NCI-H524 (cell line): ENCODE results near the gene PRKCA.
A peak's percentile ranks its signal among the peaks of the same experiment; 100 is the strongest.
"Not testable (repeated sequence)": the region's sequence is repeated elsewhere in the genome, so short reads cannot be mapped to it uniquely, and the experiment has no call there.

Source experiments
- DNase-seq, 2 experiments: peaks; one replicate each; lab custom pipeline; 2025; lab: John Stamatoyannopoulos, UW

Gene PRKCA

DNA sequence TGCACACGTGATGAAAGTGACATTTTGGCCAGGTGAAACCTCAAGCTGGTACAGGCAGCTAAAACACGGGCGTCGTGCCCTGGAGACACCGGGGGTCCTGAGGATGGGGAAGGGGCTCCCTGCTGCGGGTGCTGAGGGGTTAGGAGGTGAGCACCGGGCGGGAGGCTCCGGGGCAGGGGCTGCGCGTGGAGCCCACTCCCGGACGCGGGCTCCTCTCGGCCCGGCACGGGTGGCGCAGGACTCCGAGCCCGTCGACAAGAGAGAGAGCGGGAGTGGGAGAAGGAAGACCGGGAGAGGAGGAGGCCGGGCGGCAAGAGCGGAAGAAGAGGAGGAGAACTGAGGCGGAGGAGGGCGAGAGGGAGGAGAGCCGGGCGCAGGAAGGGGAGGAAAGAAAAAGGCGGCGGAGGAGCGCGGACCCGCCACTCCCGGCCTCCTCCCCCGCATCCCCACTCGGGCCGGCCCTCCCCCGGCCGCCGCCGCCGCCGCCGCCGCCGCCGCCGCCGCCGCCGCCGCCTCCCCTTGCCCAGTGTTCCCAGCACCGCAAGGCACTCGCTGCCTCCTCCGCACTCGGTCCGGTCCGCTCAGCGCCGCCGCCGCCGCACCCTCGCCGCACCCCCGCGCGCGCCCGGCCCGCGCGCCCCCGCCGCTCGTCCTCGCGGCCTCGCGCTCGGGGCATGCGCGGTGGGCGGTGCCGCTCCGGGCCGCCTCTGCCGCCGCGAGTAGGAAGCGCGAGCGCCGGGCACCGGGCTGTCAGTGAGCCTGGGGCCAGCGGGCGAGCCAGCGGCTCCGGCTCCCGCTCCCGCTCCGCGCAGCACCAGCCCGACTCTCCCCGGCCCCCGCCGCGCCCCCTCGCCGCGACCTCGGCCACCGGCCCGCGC is at the start of gene PRKCA:
Gene PRKCA (plus strand): TSS at position 750 of the 878 bp plus-strand sequence.
- DNase-seq: peak; percentile 29 to 74

DNA sequence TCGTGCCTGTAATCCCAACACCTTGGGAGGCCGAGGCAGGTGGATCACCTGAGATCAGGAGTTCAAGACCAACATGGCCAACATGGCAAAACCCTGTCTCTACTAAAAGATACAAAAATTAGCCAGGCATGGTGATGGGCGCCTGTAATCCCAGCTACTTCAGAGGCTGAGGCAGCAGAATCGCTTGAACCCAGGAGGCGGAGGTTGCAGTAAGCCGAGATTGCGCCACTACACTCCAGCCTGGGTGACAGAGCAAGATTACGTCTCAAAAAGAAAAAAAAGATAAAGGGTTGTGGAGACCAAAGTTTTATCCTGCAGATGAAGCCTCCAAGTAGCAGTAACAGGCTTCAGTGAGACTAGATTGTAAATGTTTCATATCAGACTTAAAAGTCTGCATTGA is 49.0 kb upstream of the PRKCA start:
- DNase-seq: not testable (repeated sequence)

DNA sequence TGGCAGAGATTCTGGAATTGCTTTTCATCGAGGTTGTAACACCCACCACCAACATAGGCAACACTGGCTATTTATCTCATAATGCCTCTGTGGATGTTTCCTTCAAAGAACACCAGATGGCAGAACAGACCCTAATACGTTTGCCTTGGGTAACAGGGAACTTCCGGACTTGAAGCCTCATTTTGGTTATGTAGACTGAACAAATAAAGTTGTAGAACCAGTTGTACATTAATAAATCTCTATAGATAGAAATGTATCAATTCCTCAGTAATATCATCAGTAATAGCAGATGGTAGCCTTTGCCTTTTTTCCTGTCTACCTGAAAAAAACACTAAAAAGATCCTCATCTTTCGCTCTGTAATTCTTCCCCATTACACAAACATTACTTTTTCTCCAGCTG is 47.3 kb upstream of the PRKCA start:
- DNase-seq: peak; percentile 56 to 83

DNA sequence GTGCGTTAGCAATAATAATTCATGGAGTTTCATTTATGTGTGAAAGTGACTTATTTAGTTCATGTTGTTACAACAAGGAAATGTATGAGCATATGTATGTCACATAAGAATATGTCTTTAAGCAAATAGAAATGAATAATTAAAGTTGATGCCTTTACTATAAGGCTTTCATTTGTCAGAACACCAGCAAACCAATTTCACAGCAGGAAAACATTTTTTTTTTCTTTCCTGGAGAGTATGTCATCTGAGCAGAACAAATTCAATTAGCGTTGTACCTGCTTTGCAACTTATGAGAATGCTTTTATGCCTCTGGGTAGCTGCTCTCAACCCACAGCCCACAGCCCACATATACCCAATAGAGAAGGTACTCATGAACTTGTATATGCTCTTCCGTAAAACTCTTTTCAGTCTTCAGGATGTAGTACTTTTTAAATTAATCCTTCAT is 46.9 kb upstream of the PRKCA start:
- DNase-seq: no peak

DNA sequence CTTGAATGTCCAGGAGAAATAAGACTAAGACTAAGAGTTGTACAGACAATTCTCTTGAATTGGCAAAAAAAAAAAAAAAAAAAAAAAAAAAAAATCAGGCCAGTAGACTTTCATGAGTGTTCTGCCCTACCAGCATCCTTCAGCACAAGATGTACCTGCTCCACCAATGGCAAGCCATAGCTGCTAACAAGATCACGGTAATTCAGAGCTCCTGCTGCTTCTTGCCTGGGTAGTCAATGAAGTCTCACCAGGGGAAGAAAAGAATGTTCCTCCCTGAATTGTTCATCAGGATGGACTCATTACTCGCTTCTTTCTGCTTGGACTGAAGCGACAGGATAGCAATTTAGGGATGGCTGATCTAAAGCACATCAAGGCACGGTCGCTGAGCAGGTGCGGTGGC is 42.1 kb upstream of the PRKCA start:
- no peak for DNase-seq

DNA sequence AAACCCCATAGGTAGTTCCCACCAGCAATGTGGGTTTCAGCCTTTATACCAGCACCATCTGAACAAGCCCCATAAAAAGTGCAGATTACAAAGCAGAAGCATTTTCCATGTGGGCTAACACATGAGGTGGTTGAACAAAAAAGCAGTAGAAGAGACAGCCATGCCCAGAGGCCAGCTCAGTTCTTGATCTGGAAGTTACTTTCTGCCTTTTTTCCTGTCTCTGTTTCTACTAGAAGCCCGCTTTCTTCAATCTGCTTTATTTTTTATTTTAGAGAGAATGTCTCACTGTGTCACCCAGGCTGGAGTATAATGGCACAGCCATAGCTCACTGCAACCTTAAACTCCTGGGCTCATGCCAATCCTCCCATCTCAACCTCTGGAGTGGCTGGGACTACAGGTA is 41.7 kb upstream of the PRKCA start:
- no peak for DNase-seq

DNA sequence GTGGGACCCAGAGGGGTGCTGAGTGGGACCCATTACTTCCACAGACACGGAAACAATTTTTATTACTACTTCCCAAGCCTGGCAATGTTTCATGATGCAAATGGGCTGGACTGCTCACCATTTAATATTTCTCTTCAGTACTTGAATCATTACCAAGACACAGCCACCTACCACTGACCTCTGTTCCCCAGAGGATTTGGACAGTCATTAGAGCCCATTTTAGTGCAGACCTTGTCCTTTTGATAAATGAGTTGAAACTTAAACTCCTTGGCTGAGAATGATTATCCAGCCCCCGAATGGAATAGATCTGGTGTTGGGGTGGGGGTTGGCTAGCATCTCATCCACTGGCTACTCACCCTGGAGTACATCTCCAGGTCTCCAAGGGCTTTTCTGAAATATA is 39.6 kb upstream of the PRKCA start:
- DNase-seq: no peak

DNA sequence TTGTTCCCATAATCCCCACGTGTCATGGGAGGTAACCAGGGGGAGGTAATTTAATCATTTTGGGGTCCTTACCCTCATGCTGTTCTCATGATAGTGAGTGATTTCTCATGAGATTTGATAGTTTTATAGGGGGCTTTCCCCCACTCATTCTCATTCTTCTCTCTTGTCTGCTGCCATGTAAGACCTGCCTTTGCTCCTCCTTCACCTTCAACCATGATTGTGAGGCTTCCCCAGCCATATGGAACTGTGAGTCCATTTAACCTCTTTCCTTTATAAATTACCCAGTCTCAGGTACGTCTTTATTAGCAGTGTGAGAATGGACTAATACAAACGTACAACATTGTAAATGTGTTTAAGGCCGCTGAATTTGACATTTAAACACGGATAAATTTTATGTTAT is 37.7 kb upstream of the PRKCA start:
- no peak for DNase-seq

DNA sequence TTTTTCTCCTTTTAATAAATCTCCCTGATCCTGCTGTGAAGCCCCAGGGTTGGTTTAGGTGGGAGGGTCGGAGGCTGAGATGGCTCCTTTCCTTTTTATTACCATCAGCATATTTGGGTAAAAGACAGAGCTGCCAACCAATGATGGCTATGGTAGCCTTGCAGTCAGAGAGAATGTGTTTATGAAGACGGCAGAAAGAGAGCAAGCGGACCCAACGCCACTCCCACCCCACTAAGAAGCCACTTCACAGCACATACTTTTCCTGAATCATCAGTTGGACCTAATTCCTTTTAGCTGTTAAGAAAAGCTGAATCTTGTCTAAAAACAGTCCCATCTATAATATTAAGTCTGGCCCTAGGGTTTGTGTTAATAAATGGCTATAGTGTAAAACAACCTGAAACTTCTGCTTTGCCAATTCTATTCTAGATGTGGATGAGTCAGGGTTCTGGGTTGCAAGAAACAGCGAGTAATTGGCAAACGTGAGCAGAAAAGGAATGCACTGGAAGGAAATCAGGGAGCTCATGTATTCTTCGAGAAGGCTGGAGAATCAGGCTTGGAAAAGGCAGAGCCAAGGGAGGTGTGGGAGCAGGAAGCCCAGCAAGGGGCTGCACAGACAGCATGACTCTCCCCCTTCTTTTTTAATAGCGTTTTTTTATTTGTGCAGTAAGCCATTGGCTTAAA is 34.0 kb upstream of the PRKCA start:
- DNase-seq: no peak

DNA sequence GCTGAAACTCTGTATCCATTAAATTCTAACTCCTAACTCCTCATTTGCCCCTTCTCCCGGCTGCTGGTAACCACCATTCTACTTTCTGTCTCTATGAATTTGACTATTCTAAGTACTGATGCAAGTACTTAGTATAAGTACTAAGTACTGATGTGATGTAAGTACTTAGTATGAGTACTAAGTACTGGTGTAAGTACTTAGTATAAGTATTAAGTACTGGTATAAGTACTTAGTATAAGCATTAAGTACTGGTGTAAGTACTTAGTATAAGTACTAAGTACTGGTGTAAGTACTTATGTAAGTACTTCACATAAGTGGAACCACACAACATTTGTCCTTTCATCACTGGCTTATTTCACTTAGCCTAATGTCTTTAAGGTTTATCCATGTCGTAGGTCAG is 32.3 kb upstream of the PRKCA start:
- DNase-seq: no peak

DNA sequence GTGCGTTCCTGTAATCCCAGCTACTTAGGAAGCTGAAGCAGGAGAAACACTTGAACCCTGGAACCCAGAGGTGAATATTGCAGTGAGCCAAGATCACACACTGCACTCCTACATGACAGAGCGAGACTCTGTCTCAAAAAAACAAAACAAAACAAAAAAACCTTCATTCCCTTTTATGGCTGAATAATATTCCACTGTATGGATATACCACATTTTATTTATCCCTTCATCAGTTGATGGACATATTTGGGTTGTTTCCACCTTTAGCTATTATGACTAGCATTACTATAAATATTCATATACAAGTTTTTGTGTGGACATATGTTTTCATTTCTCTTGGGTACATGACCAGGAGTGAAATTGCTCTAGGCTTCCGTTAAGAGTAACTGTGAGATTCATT is 30.9 kb upstream of the PRKCA start:
- DNase-seq: no peak

DNA sequence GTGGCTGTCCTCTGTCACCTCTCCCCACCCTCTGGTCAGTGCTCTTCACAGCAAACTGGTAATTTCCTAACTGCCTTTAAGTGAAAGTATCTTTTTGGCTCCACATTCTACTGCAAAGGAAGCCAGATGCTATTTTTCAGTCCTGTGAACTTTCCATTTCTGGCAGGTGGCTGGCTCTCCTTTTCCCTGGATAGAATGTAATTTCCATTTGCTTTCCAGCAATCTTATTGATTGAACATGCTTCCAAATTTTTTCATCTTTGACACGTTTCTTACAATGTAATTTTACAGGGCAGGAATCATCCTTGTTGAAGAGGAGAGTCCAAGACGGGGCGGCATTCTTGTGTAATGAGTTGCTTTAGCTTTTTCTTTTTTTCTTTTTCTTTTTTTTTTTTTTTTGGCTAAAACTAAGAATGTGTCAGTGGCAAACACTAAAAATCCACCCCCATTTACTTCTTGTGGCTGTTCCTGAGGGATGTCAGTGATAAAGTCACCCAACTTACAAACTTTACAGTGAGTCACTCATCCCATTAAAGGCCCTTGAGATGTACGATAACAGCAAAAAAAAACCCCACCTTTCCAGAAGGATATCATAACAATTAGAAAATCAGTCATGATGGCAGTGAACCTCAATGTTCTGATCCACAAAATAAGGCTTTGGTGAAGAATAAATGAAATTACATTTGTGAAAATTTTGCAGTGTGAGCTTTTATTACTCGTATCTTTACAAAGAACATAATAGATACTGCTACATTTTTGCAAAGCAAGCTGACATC is 29.4 kb upstream of the PRKCA start:
- DNase-seq: no peak

DNA sequence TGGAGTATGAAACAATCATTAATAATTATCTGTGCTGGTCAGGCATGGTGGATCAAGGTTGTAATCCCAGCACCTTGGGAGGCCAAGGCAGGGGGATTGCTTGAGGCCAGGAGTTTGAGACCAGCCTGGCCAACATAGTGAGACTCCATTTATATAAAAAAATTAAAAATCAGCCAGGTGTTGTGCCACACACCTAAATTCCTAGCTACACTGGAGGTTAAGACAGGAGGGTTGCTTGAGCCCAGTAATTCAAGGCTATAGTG is 28.9 kb upstream of the PRKCA start:
- DNase-seq: no peak

DNA sequence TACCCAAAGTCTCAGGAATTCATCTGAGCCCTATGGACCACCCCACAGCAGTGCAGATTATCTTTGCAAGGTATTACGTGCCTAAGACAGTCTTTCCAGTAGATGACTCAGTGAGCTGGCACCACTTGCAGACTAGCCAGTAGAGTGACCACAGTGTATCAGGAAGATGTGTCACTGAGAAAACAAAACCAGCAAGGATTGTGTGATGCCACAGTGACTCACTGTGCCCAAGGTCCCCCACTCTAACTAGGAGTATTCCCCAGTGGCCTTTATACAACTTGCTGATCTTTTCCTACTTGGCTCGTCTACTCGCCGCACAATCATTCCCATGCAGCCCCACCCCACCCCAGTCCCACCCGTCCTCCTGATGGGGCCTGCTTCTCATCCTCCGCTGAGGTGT is 26.8 kb upstream of the PRKCA start:
- no peak for DNase-seq

DNA sequence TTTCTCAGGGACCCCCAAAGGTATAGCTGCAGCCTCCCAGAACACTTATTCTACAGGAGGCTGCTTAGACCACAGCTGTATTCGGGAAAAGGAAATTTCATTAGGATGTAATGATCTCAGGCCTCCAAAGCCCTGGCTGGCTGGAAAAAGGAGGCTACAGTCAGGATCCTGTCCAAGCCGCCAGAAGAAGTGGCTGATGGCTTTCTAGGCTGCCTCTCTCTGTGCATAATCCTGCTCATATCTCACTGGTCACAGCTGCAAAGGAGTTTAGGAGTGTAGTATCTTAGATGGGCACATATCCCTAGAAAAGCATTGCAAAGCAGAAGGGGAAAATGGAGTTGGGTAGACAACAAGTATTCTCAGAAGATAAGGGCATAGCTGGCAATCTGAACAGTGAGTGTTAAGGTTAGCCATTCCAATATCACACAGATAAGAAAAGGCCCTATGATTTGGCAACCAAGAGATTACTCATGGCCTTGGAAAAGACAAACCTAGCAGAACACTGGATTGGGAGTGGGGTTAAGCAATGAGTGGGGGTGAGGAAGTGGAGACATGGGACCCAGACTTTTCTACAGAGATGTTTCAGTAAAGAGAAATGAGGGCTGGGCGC is 26.0 kb upstream of the PRKCA start:
- no peak for DNase-seq

DNA sequence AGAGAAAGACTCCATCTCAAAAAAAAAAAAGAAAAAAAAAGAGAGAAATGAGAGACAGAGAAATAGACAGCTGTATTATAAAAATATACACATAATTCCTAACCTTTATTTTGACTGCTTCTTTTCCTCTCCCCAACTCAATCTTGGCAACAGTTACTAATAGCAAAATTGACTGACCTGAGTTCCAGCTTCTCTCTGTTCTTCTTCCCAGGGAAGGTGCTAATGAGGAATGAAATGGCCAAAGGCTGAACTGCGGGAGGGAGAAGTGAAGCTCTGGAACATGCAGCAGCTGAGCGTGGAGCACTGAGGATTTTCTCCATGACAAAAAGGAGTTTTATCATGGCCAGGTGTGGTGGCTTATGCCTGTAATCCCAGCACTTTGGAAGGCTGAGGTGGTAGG is 25.2 kb upstream of the PRKCA start:
- DNase-seq: no peak

DNA sequence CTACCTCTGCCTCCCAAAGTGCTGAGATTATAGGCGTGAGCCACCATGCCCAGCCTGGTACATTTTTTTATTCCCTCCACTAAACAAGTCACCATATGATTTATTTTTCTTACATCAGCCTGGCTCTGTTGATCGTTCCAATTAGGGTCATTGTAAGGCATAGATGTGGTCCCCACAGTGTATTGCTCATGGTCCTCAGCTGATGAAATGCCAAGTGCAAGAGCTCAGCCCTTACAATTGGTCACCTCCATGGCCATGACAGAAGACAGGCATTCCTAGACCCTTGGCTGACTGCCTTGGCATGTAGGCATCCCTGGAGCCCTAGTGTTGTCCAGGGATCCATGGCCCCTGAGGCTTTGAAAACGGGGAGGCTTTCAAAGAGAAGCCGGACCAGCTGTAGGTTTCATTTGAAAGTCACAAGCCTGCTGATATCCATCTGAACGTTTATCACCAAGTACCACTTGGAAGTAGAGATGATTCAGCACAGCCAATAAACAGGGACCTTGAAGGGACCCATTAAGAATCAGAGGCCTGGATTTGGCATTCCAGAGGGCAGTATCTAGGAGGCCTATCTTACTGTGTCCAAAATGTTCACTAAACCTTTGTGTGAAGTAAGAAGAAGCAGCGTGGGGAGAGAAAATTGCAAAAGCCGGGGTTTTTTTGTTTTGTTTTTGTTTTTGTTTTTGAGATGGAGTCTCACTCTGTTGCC is 20.6 kb upstream of the PRKCA start:
- no peak for DNase-seq

DNA sequence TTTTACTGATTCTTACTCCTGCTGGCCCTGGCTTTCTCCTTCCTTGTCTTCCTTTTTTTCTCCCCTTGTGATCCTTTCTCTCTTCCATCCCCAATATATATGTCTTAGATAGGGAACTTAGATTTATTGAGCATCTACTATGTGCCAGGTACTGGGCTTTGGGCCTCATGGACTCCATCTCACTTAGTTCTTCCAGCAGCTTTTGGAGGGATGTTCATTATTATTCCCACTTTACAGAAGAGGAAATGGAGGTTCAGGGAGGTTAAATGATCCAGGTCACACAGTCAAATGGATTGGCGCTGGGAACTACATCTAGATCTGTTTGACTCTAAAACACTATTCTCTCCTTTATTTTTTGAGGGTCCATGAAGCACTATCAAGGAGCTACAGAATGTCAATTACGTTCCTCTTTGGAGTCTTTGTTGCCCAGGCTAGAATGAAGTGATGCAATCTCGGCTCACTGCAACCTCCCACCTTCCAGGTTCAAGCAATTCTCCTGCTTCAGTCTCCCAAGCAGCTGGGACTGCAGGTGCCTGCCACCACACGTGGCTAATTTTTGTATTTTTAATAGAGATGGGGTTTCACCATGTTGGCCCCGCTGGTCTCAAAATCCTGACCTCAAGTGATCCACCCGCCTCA is 19.0 kb upstream of the PRKCA start:
- DNase-seq: no peak

DNA sequence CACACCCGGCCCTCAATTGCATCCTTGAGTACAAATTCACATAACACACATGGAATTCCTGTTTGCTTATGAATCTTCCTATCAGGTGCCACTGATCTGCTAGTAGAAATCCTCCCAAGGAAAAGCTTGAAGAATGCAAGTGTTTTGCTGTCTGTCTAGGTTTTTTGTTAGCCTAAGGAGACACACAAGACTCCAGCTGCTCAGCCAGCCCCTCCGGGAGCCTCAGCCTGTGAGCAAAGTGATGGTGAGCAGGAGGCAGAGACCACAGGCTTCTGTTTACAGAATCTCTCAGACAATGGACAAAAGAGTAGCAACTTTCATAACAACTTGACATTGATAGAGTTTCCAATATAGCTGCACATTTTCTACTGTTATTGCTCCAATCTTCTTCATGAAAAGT is 18.4 kb upstream of the PRKCA start:
- no peak for DNase-seq

DNA sequence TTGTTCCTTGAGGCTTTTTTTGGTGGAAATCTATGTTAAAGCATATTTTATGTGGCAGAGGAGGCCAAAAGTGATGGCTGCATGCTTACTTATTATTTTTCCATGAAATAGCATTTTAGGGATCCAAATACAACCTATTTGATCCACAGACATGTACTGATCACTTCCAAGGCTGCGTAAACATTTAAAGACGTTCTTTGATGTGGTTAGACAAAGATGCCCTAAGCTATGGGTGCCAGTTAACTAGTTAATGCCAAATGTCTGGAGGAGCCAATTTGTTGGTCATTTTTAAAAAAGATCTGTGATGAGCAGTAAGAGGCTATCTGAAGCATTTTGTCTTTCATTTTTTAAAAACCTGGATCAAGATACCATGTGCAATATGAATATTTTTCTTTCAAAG is 17.3 kb upstream of the PRKCA start:
- DNase-seq: no peak

DNA sequence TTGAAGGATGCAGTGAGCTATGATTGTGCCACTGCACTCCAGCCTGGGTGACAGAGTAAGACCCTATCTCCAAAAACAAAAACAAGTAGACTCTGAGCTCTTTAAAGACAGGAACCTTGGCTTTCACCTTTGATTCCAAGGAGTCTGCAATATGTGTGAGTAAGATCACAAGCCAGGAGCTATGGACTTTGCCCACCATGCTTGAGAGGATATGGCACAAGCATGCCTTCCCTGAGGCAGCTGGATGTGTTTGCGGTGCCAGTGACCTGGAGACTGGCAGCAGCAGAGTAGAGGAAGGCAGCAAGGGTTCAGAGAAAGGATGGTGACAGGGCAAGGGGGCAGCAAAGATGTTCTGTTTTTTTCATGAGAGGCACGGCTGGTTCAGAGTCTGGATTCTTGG is 14.5 kb upstream of the PRKCA start:
- no peak for DNase-seq
